Keratinocyte (primary cell): ENCODE measurements around the gene GPM6B. TPM values are rescaled to one million over a fixed set of nuclear protein-coding genes. Genes with fewer than 3 reads are reported as not detected.

ENCODE experiments used
- DNase-seq: peaks from one replicate; pipeline ENCODE4 v3.0.0-alpha.2; 2011; ENCODE audit warnings: low read depth, missing footprints, low spot score
- FAIRE-seq: peaks from 2 replicates; lab custom pipeline; 2011; peaks lifted over from hg19 to GRCh38; lab: Jason Lieb, UNC
- H2AFZ ChIP-seq: 2 replicates; pipeline ENCODE4 v1.6.0; 2012; ENCODE audit warnings: low read length, control low read depth, inconsistent platforms; ENCODE audit not compliant: control insufficient read depth
- H3K27ac ChIP-seq: 2 replicates; pipeline ENCODE4 v1.5.1; 2011; ENCODE audit warnings: low read length; ENCODE audit not compliant: control insufficient read depth, insufficient read depth
- H3K27me3 ChIP-seq: 3 replicates; pipeline ENCODE4 v1.6.0; 2011; ENCODE audit warnings: low read length; ENCODE audit not compliant: control insufficient read depth, insufficient read depth; ENCODE audit errors: extremely low read depth
- H3K36me3 ChIP-seq, 2 experiments: 2 replicates in 1 of 2; 3 replicates in 1 of 2; pipeline ENCODE4 v1.5.1; 2011; ENCODE audit warnings: low read length in 2 of 2, mild to moderate bottlenecking in 1 of 2; ENCODE audit not compliant: control insufficient read depth in 2 of 2, insufficient read depth in 2 of 2; ENCODE audit errors: extremely low read depth in 1 of 2
- H3K4me1 ChIP-seq: 3 replicates; pipeline ENCODE4 v1.5.1; 2011; ENCODE audit warnings: low read length; ENCODE audit not compliant: control insufficient read depth, insufficient read depth; ENCODE audit errors: extremely low read depth
- H3K4me2 ChIP-seq: 3 replicates; pipeline ENCODE4 v1.6.0; 2011; ENCODE audit warnings: low read depth, low read length; ENCODE audit not compliant: control insufficient read depth, insufficient read depth; ENCODE audit errors: extremely low read depth
- H3K4me3 ChIP-seq, 3 experiments: fragments of 200-600 bp in 1 of 3; sonication (generic) in 1 of 3; 2 replicates in 2 of 3; 3 replicates in 1 of 3; pipeline ENCODE4 v1.5.1; 2011 to 2016; ENCODE audit warnings: low read length in 3 of 3, mild to moderate bottlenecking in 3 of 3, control low read depth in 2 of 3, inconsistent platforms in 1 of 3, low read depth in 1 of 3, mixed read lengths in 1 of 3, mixed run types in 1 of 3, moderate library complexity in 1 of 3; ENCODE audit not compliant: control insufficient read depth in 2 of 3, insufficient read depth in 2 of 3; ENCODE audit errors: extremely low read depth in 1 of 3
- H3K79me2 ChIP-seq: 2 replicates; pipeline ENCODE4 v1.6.0; 2012; ENCODE audit warnings: low read length; ENCODE audit not compliant: control insufficient read depth, insufficient read depth
- H3K9ac ChIP-seq: 3 replicates; pipeline ENCODE4 v1.6.0; 2011; ENCODE audit warnings: low read length; ENCODE audit not compliant: control insufficient read depth, insufficient read depth; ENCODE audit errors: extremely low read depth
- H3K9me1 ChIP-seq: 3 replicates; pipeline ENCODE4 v1.6.0; 2011; ENCODE audit warnings: low read length; ENCODE audit not compliant: control insufficient read depth, insufficient read depth; ENCODE audit errors: extremely low read depth
- H3K9me3 ChIP-seq: 2 replicates; pipeline ENCODE4 v1.5.1; 2012; ENCODE audit warnings: low read depth, low read length; ENCODE audit not compliant: control insufficient read depth
- H4K20me1 ChIP-seq: 3 replicates; pipeline ENCODE4 v1.6.0; 2011; ENCODE audit warnings: low read length; ENCODE audit not compliant: control insufficient read depth, insufficient read depth; ENCODE audit errors: extremely low read depth
- CTCF ChIP-seq, 3 experiments: IDR thresholded peaks in 1 of 3; conservative IDR thresholded peaks in 1 of 3; optimal IDR thresholded peaks in 1 of 3; 2 replicates in 2 of 3; 3 replicates in 1 of 3; pipeline versions ENCODE3 to v1.5.1; 2011; ENCODE audit warnings: low read length in 3 of 3, mild to moderate bottlenecking in 3 of 3, moderate library complexity in 2 of 3, control low read depth in 1 of 3, inconsistent platforms in 1 of 3; ENCODE audit not compliant: insufficient read depth in 2 of 3; ENCODE audit errors: extremely low read depth in 1 of 3
- EZH2 ChIP-seq: IDR thresholded peaks from one replicate; pipeline ENCODE4 v1.6.1; 2012; ENCODE audit warnings: inconsistent platforms, mild to moderate bottlenecking, low read length, moderate library complexity
- dilution Hi-C: fragments of 300-500 bp; cut with MboI; formaldehyde crosslinking; loops from one replicate; pipeline ENCODE4 v1.7.0; 2020; ENCODE audit warnings: low sequenced_read_pairs; ENCODE audit not compliant: extremely low pct_ligation_motif_present
- polyA plus RNA-seq, 5 experiments: library from polyadenylated mRNA; depleted of rRNA in 3 of 5; stranded (reverse) in 3 of 5; stranded (forward) in 1 of 5; unstranded in 1 of 5; fragments of >200 nt; gene quantifications; 1 replicate in 1 of 5; 2 replicates in 3 of 5; 3 replicates in 1 of 5; pipeline versions ENCODE4 v1.2.1 to v1.2.3, GENCODE V29; 2011 to 2012; ENCODE audit warnings: missing spikeins in 2 of 5, low read depth in 1 of 5, low replicate concordance in 1 of 5

GPM6B gene
- polyA plus RNA-seq, 1 donor (not counting 4 experiments of a cell fraction or from before 2014, with no cell fraction given), result 0.26 TPM

- no peak overlapping the region for H3K9ac ChIP-seq
- no peaks in the 10 kb centered on the region for H3K27me3 ChIP-seq
- dilution Hi-C loops, result no loop called here
- no peak overlapping the region for H3K4me3 ChIP-seq
- H2AFZ ChIP-seq, result no peak overlapping the region
- FAIRE-seq, result no peak
- peaks cover 18 to 20% of the 10 kb centered on the region in 2 experiments for H3K36me3 ChIP-seq
- H3K27ac ChIP-seq, result no peak overlapping the region
- no peaks in the 10 kb centered on the region for H4K20me1 ChIP-seq
- peaks cover 9% of the 10 kb centered on the region for H3K4me1 ChIP-seq
- H3K4me2 ChIP-seq, result no peak overlapping the region
- no peaks in the 10 kb centered on the region for H3K9me1 ChIP-seq
- no peaks in the 10 kb centered on the region for H3K9me3 ChIP-seq
- TF ChIP-seq CTCF (optimal IDR thresholded peaks at IDR 0.05 in 1 of 3, IDR thresholded peaks at IDR 0.05 in 1 of 3, conservative IDR thresholded peaks at IDR 0.05 in 1 of 3; ENCODE audit: extremely low read depth in 1 of 3, insufficient read depth in 2 of 3, low read length in 3 of 3) (no peak), EZH2 (no peak)
- no peaks in the 10 kb centered on the region for H3K79me2 ChIP-seq
- DNase-seq, result no peak
Measured at GRCh38 chrX:13756381-13756780, 60.5 kb downstream of the GPM6B start.

GRCh38 chrX:13755254-13755653, 61.6 kb downstream of the GPM6B start:
- Histone ChIP-seq H3K36me3 (peaks cover 15 to 20% of the 10 kb centered on the region in 2 experiments), H2AFZ (no peak overlapping the region), H3K27me3 (no peaks in the 10 kb centered on the region), H3K9me3 (no peaks in the 10 kb centered on the region), H3K4me1 (peaks cover 9% of the 10 kb centered on the region), H4K20me1 (no peaks in the 10 kb centered on the region), H3K4me2 (no peak overlapping the region), H3K27ac (no peak overlapping the region), H3K4me3 (no peak overlapping the region), H3K9me1 (no peaks in the 10 kb centered on the region), H3K9ac (no peak overlapping the region), H3K79me2 (no peaks in the 10 kb centered on the region)
- dilution Hi-C loops, result no loop called here
- no peak for FAIRE-seq
- TF ChIP-seq EZH2 (no peak), CTCF (optimal IDR thresholded peaks at IDR 0.05 in 1 of 3, IDR thresholded peaks at IDR 0.05 in 1 of 3, conservative IDR thresholded peaks at IDR 0.05 in 1 of 3; ENCODE audit: extremely low read depth in 1 of 3, insufficient read depth in 2 of 3, low read length in 3 of 3) (no peak)
- DNase-seq, result no peak
